Skeletal muscle cell (primary cell): Measurements from ENCODE around the gene PLPP4.
A peak's percentile ranks its signal among the peaks of the same experiment; 100 is the strongest.

Source experiments
- DNase-seq: peaks from one replicate; pipeline ENCODE4 v3.0.0-alpha.2; 2010; ENCODE audit warnings: low read depth
- H3K4me3 ChIP-seq: 2 replicates; pipeline ENCODE4 v1.5.1; 2011; ENCODE audit warnings: low read depth, mild to moderate bottlenecking, control low read depth, low read length, moderate library complexity

The PLPP4 gene

GRCh38 chr10:120597902-120598301 is 140.9 kb downstream of the PLPP4 start:
- no peak overlapping the region for H3K4me3 ChIP-seq
- DNase-seq, result no peak

GRCh38 chr10:120598386-120598785 is 141.4 kb downstream of the PLPP4 start:
- no peak for DNase-seq
- no peak overlapping the region for H3K4me3 ChIP-seq

- no peak for DNase-seq
- no peak overlapping the region for H3K4me3 ChIP-seq
These were observed 142.2 kb downstream of the PLPP4 start for GRCh38 chr10:120599200-120599724.

GRCh38 chr10:120600871-120601649 is 144.0 kb downstream of the PLPP4 start:
- no peak overlapping the region for H3K4me3 ChIP-seq
- DNase-seq, result no peak

- no peak for DNase-seq
- H3K4me3 ChIP-seq, result no peak overlapping the region
These were observed 145.0 kb downstream of the PLPP4 start for GRCh38 chr10:120601999-120602398.

GRCh38 chr10:120605410-120605809 is 148.4 kb downstream of the PLPP4 start:
- no peak overlapping the region for H3K4me3 ChIP-seq
- DNase-seq, result no peak

- no peak overlapping the region for H3K4me3 ChIP-seq
- DNase-seq, result no peak
These were observed 149.2 kb downstream of the PLPP4 start for GRCh38 chr10:120606051-120606764.

- no peak overlapping the region for H3K4me3 ChIP-seq
- peak; percentile 83 for DNase-seq
These were observed 150.1 kb downstream of the PLPP4 start for GRCh38 chr10:120607016-120607709.

- no peak for DNase-seq
These were observed 151.0 kb downstream of the PLPP4 start for GRCh38 chr10:120607710-120608703.

GRCh38 chr10:120609006-120609405 is 152.0 kb downstream of the PLPP4 start:
- H3K4me3 ChIP-seq, result no peak overlapping the region
- no peak for DNase-seq

More at GRCh38 chr10:120607710-120608703, 151.0 kb downstream of the PLPP4 start:
- H3K4me3 ChIP-seq, result no peak overlapping the region

GRCh38 chr10:120610791-120611190 is 153.8 kb downstream of the PLPP4 start:
- H3K4me3 ChIP-seq, result no peak overlapping the region
- DNase-seq, result no peak

- no peak overlapping the region for H3K4me3 ChIP-seq
- no peak for DNase-seq
These were observed 155.7 kb downstream of the PLPP4 start for GRCh38 chr10:120612756-120613155.

- no peak overlapping the region for H3K4me3 ChIP-seq
- no peak for DNase-seq
These were observed 156.2 kb downstream of the PLPP4 start for GRCh38 chr10:120613180-120613579.

GRCh38 chr10:120614680-120615079 is 157.7 kb downstream of the PLPP4 start:
- DNase-seq, result no peak
- H3K4me3 ChIP-seq, result no peak overlapping the region

GRCh38 chr10:120616311-120616911 is 159.4 kb downstream of the PLPP4 start:
- no peak for DNase-seq
- H3K4me3 ChIP-seq, result no peak overlapping the region

GRCh38 chr10:120628197-120628596 is 171.2 kb downstream of the PLPP4 start:
- no peak overlapping the region for H3K4me3 ChIP-seq
- DNase-seq, result no peak

- DNase-seq, result no peak
- no peak overlapping the region for H3K4me3 ChIP-seq
These were observed 173.2 kb downstream of the PLPP4 start for GRCh38 chr10:120630266-120630665.

GRCh38 chr10:120632047-120632446 is 175.0 kb downstream of the PLPP4 start:
- no peak overlapping the region for H3K4me3 ChIP-seq
- no peak for DNase-seq

GRCh38 chr10:120632942-120633341 is 175.9 kb downstream of the PLPP4 start:
- no peak for DNase-seq
- H3K4me3 ChIP-seq, result no peak overlapping the region
